Measurements from ENCODE around the gene MIPOL1. TPM values are rescaled to one million over a fixed set of nuclear protein-coding genes. Genes with fewer than 3 reads are reported as not detected.

Gene MIPOL1
- total and polyA plus RNA-seq, 2 of the 13 experiments (the other 11 are each of a cell fraction or from before 2014, with no cell fraction given) = 8.6 to 34.2 TPM

GRCh38 chr14:37592482-37593408 lies 395.0 kb downstream of the MIPOL1 start (continued):
- TF ChIP-seq FOXP4 (CRISPR knock-in tag; IDR thresholded peaks at IDR 0.05) = 0 out of 2 replicates have a peak, but pooled peaks have one; percentile 43
- TF ChIP-seq ATRX (CRISPR knock-in tag; IDR thresholded peaks at IDR 0.05; ENCODE audit: borderline replicate concordance) = no peak
- TF ChIP-seq ZNF138 (CRISPR knock-in tag; IDR thresholded peaks at IDR 0.05; ENCODE audit: low read depth) = no peak
- 0 out of 2 replicates have a peak, but pooled peaks have one; percentile 76 for TF ChIP-seq TRAFD1 (CRISPR knock-in tag; IDR thresholded peaks at IDR 0.05; ENCODE audit: borderline replicate concordance)
- 0 out of 2 replicates have a peak, but pooled peaks have one; percentile 15 for TF ChIP-seq HNF4G (IDR thresholded peaks at IDR 0.05; ENCODE audit: borderline replicate concordance, low read depth, low read length)
- no peak for TF ChIP-seq HNF4G (CRISPR knock-in tag; IDR thresholded peaks at IDR 0.05; ENCODE audit: borderline replicate concordance, low read depth)
- peak; percentile 52; the same call in 1 of the 2 replicates for TF ChIP-seq ZNF225 (CRISPR knock-in tag; IDR thresholded peaks at IDR 0.05)
- TF ChIP-seq ZNF143 (CRISPR knock-in tag; IDR thresholded peaks at IDR 0.05) = 0 out of 2 replicates have a peak, but pooled peaks have one; percentile 22
- TF ChIP-seq AGO1 (IDR thresholded peaks at IDR 0.05; ENCODE audit: low read depth, low read length, poor library complexity, severe bottlenecking) = peak; percentile 54
- TF ChIP-seq MED13 (CRISPR knock-in tag; IDR thresholded peaks at IDR 0.05) = no peak
- TF ChIP-seq ZNF552 (CRISPR knock-in tag; IDR thresholded peaks at IDR 0.05; ENCODE audit: borderline replicate concordance) = no peak
- TF ChIP-seq ZNF232 (CRISPR knock-in tag; IDR thresholded peaks at IDR 0.05; ENCODE audit: borderline replicate concordance) = 0 out of 2 replicates have a peak, but pooled peaks have one; percentile 60
- peak; percentile 74; the same call in 1 of the 2 replicates for TF ChIP-seq POGZ (CRISPR knock-in tag; IDR thresholded peaks at IDR 0.05)
- 0 out of 2 replicates have a peak, but pooled peaks have one; percentile 26 for TF ChIP-seq ZFAT (CRISPR knock-in tag; conservative IDR thresholded peaks at IDR 0.05)
- TF ChIP-seq HMGXB3 (CRISPR knock-in tag; IDR thresholded peaks at IDR 0.05; ENCODE audit: borderline replicate concordance) = no peak
- TF ChIP-seq NFKB2 (CRISPR knock-in tag; IDR thresholded peaks at IDR 0.05; ENCODE audit: borderline replicate concordance) = peak; percentile 83; the same call in 1 of the 2 replicates
- TF ChIP-seq JARID2 (CRISPR knock-in tag; IDR thresholded peaks at IDR 0.05; ENCODE audit: insufficient replicate concordance) = no peak
- TF ChIP-seq TOPORS (CRISPR knock-in tag; IDR thresholded peaks at IDR 0.05) = no peak
- TF ChIP-seq KLF12 (CRISPR knock-in tag; IDR thresholded peaks at IDR 0.05; ENCODE audit: borderline replicate concordance) = 0 out of 2 replicates have a peak, but pooled peaks have one; percentile 20
- 0 out of 2 replicates have a peak, but pooled peaks have one; percentile 7 for TF ChIP-seq KDM2A (CRISPR knock-in tag; IDR thresholded peaks at IDR 0.05; ENCODE audit: borderline replicate concordance, low read depth)
